Peyer's patch (tissue), 4 donors: Measurements from ENCODE around the gene INTS11. TPM values are rescaled to one million over a fixed set of nuclear protein-coding genes. Genes with fewer than 3 reads are reported as not detected.
A peak's percentile ranks its signal among the peaks of the same experiment; 100 is the strongest.

Experiments used
- DNase-seq, 3 donors: peaks; one replicate each; pipeline ENCODE4 v3.0.0-alpha.2; 2017 to 2019
- H3K27ac ChIP-seq, 4 donors: fragments of 200-600 bp; sonication (generic); one replicate each; pipeline ENCODE4 v1.5.1; 2016 to 2019
- H3K27me3 ChIP-seq, 2 donors: fragments of 200-600 bp; sonication (generic); one replicate each; pipeline ENCODE4 v1.5.1; 2019
- H3K36me3 ChIP-seq, 3 donors: fragments of 200-600 bp; sonication (generic); one replicate each; pipeline ENCODE4 v1.5.1; 2016 to 2019
- H3K4me1 ChIP-seq, 4 donors: fragments of 200-600 bp; sonication (generic); one replicate each; pipeline ENCODE4 v1.5.1; 2016 to 2019
- H3K4me3 ChIP-seq, 4 donors: fragments of 200-600 bp; sonication (generic); 1 replicate in 3 of 4; 2 replicates in 1 of 4; pipeline ENCODE4 v1.5.1; 2016 to 2019; ENCODE audit warnings: mild to moderate bottlenecking in 1 of 4
- H3K9me3 ChIP-seq, 4 donors: fragments of 200-600 bp; sonication (generic); one replicate each; pipeline ENCODE4 v1.5.1; 2016 to 2019; ENCODE audit warnings: mild to moderate bottlenecking in 1 of 4
- POLR2A ChIP-seq, 2 donors: fragments of 450-650 bp; IDR thresholded peaks; one replicate each; pipeline ENCODE4 v1.5.1; 2017; ENCODE audit warnings: antibody characterized with exemption in 2 of 2, mild to moderate bottlenecking in 2 of 2, moderate library complexity in 2 of 2
- total RNA-seq, 4 donors: library from RNA; depleted of rRNA; stranded (reverse); fragments of >200 nt; gene quantifications; one replicate each; pipeline ENCODE4 v1.1.0, GENCODE V29; 2016
- TF ChIP-seq, protein P1 (sequence below), 6 experiments: fragments of 450-650 bp in 4 of 6; fragments of 200-600 bp in 2 of 6; sonication (generic) in 1 of 6; IDR thresholded peaks; one replicate each; pipeline ENCODE4 v1.5.1; 2017 to 2019; ENCODE audit warnings: antibody characterized with exemption in 6 of 6, mild to moderate bottlenecking in 3 of 6, moderate library complexity in 1 of 6

INTS11 gene
- total RNA-seq, 4 donors from 2014 or later: 146 to 359 (median 273) TPM

DNA sequence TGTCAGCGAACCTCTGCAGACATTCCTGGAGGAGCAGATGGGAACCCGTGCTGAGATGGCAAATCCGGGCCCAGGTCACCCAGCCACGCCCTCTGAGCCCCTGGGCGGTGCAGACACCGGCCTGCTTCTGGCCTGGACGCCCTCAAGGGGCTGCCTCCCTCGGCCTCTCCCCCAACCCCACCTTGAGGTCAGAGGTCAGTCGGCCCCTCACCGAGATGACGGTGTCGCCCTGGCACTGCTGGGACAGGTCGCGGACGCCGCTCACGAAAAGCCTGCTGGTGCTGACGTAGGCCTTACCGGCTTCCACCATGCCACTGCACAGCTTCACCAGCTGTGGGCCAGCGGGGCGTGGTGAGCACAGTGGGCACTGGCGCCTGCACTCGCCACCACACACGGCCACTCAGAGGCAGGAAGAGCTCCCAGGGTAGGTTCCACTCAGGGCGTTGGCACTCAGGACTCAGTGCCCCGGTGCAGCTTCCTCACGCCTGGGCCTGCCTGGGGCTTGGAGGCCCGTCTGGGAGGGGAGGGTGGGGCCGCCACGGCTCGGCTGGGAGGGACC lies 21.4 kb downstream of the INTS11 start:
- Histone ChIP-seq H3K4me1 (peaks cover 12 to 39% (median 30%) of the 10 kb centered on the region in 4 donors), H3K4me3 (no peak overlapping the region), H3K27ac (no peak overlapping the region), H3K9me3 (no peaks in the 10 kb centered on the region), H3K27me3 (no peaks in the 10 kb centered on the region), H3K36me3 (peaks cover 0 to 2% (median 0%) of the 10 kb centered on the region in 3 donors)
- TF ChIP-seq, protein P1, sequence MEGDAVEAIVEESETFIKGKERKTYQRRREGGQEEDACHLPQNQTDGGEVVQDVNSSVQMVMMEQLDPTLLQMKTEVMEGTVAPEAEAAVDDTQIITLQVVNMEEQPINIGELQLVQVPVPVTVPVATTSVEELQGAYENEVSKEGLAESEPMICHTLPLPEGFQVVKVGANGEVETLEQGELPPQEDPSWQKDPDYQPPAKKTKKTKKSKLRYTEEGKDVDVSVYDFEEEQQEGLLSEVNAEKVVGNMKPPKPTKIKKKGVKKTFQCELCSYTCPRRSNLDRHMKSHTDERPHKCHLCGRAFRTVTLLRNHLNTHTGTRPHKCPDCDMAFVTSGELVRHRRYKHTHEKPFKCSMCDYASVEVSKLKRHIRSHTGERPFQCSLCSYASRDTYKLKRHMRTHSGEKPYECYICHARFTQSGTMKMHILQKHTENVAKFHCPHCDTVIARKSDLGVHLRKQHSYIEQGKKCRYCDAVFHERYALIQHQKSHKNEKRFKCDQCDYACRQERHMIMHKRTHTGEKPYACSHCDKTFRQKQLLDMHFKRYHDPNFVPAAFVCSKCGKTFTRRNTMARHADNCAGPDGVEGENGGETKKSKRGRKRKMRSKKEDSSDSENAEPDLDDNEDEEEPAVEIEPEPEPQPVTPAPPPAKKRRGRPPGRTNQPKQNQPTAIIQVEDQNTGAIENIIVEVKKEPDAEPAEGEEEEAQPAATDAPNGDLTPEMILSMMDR (IDR thresholded peaks at IDR 0.05): no peak
- TF ChIP-seq POLR2A (IDR thresholded peaks at IDR 0.05): no peak
- DNase-seq: no peak

DNA sequence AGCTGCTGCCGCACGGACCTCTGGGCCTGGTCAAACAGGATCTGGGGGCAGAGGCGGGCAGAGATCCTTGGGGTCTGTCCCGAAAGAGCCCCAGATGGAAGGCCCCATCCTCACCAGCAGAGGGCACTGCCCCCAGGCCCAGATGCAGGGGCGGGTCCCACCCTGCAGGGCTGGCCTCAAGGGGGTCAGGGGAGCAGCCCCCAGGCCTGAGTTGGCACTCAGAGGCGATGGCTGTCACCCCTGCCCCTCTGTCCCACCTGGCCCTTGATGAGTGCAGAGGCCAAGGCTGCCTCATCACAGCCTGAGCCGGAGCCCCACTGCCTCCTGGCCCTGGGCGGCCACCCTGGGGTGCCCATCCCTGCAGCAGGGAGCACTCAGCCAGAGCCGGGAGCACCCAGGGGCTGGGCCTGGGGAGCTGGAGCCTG lies 22.4 kb downstream of the INTS11 start:
- peaks cover 12 to 37% (median 27%) of the 10 kb centered on the region in 4 donors for H3K4me1 ChIP-seq
- no peak for DNase-seq
- H3K27me3 ChIP-seq: no peaks in the 10 kb centered on the region
- no peaks in the 10 kb centered on the region for H3K9me3 ChIP-seq
- no peak overlapping the region for H3K27ac ChIP-seq
- peaks cover 0 to 5% (median 0%) of the 10 kb centered on the region in 3 donors for H3K36me3 ChIP-seq
- TF ChIP-seq, protein P1 (IDR thresholded peaks at IDR 0.05): peak in 2 of 6 experiments; percentile 17 to 29
- TF ChIP-seq POLR2A (IDR thresholded peaks at IDR 0.05): no peak
- H3K4me3 ChIP-seq: no peak overlapping the region

DNA sequence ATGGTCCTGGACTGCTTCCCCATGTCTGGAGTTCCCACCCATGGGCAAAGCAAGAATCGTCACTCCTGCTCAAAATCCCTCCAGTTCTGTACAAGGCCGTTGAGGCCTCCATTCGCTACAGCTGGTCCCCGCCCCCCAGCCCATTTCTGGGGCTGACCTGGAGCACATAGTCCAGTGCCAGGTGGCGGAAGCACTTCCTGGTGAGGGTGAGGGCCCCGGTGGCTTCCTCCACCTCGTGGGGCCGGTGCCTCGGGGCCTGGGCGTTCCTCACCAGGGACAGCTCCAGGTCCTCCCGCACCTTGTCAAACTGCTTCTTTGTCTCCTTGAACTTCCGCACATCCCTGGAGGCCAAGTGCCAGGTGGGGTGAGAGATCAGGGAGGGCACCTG lies 24.1 kb downstream of the INTS11 start:
- H3K27me3 ChIP-seq: no peaks in the 10 kb centered on the region
- no peaks in the 10 kb centered on the region for H3K9me3 ChIP-seq
- no peak overlapping the region for H3K27ac ChIP-seq
- H3K4me3 ChIP-seq: no peak overlapping the region
- peaks cover 5 to 21% (median 11%) of the 10 kb centered on the region in 4 donors for H3K4me1 ChIP-seq
- TF ChIP-seq, protein P1 (IDR thresholded peaks at IDR 0.05): peak in 1 of 6 experiments; percentile 1
- no peak for TF ChIP-seq POLR2A (IDR thresholded peaks at IDR 0.05)
- no peak for DNase-seq
- peaks cover 0 to 19% (median 0%) of the 10 kb centered on the region in 3 donors for H3K36me3 ChIP-seq

DNA sequence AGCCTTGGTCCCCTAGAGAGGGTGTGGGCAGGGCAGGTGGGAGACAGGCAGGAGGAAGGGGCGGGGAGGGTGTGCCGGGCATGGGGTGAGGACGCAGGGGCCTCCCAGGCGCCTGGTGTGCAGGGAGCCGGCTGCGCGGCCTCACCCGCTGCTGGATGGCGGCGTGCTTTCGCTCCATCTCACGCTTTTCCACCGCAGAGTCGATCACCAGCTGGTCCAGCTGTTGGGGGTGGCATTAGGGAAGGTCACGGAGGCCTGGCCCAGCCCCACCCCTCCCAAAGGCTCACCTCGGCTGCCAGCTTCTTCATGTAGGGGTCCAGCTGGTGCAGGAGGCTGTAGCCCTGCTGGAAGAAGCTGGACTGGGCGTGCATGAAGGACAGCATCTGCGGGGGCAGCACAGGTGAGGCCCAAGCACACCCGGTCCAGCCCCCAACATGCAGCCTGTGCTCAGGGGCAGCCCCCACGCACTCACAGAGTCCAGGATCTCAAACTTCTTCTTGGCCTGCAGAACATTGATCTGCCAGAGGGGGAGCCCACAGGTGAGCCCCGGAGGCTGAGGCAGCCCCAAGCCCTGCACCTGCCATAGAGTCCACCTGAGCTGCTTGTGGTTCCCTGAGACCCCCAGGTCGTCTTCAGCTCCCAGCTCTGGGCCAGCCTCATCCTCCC lies 24.6 kb downstream of the INTS11 start:
- H3K4me3 ChIP-seq: no peak overlapping the region
- TF ChIP-seq, protein P1 (IDR thresholded peaks at IDR 0.05): peak in 4 of 6 experiments; percentile 23 to 42 (median 27)
- TF ChIP-seq POLR2A (IDR thresholded peaks at IDR 0.05): no peak
- no peaks in the 10 kb centered on the region for H3K9me3 ChIP-seq
- no peak overlapping the region for H3K27ac ChIP-seq
- no peaks in the 10 kb centered on the region for H3K27me3 ChIP-seq
- H3K4me1 ChIP-seq: peaks cover 0 to 15% (median 5%) of the 10 kb centered on the region in 4 donors
- H3K36me3 ChIP-seq: peaks cover 0 to 25% (median 0%) of the 10 kb centered on the region in 3 donors
- no peak for DNase-seq

DNA sequence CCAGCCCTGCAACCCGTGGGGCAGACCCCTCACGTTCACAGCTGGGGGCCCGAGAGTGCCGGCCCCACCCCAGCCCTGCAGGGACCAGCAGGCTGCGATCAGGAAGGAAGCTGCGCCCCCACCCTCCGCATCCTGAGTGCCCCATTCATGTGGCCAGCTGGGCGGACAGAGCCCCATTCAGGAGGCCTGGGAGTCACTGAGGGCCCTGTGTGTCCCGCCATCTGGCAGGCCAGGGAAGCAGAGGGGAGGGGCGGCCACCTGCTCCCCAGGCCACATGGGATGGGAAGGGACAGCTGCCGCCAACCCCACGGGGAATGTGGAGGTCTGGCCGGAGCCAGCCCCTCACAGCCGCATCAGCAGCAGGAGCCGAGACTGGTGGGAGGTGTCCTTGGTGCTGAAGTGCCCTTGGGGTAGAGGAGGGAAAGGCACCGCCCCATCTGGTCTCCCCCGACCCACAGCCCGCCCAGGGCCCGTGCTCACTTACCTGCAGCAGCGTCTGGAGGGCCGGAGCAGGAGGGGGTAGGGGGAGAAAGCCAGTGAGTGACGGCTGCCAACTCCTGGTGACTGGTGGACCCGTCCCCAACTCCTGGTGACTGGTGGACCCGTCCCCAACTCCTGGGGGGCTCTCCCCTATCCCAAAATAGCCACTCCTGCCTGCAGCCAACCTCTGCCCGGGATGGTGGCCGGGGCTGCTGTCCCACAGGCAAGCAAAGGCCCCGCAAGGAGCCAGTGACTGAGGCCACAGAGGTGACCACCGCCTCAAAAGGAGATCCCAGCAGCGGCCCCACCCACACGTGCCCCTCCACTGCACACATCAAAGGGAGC lies 25.4 kb downstream of the INTS11 start:
- Histone ChIP-seq H3K4me3 (no peak overlapping the region), H3K4me1 (peaks cover 0 to 8% (median under 1%) of the 10 kb centered on the region in 4 donors), H3K36me3 (peaks cover 0 to 32% (median 0%) of the 10 kb centered on the region in 3 donors), H3K27me3 (no peaks in the 10 kb centered on the region), H3K9me3 (no peaks in the 10 kb centered on the region), H3K27ac (no peak overlapping the region)
- DNase-seq: no peak
- no peak for TF ChIP-seq POLR2A (IDR thresholded peaks at IDR 0.05)
- TF ChIP-seq, protein P1 (IDR thresholded peaks at IDR 0.05): no peak
